H9 (cell line): ENCODE results near the gene DYNLT4. TPM values are rescaled to one million over a fixed set of nuclear protein-coding genes. Genes with fewer than 3 reads are reported as not detected.

Experiments
- DNase-seq: peaks from one replicate; pipeline ENCODE4 v3.0.0-alpha.2; 2017
- H2AFZ ChIP-seq: one replicate; pipeline ENCODE4 v1.6.1; 2013; ENCODE audit warnings: mild to moderate bottlenecking, low read length, control low read depth, moderate library complexity
- H2AK5ac ChIP-seq: 2 replicates; pipeline ENCODE4 v1.6.1; 2013; ENCODE audit warnings: low read length, control low read depth, mixed read lengths; ENCODE audit not compliant: insufficient read length
- H2BK120ac ChIP-seq: one replicate; pipeline ENCODE4 v1.6.1; 2013; ENCODE audit warnings: low read depth, mild to moderate bottlenecking, low read length, control low read depth, inconsistent platforms; ENCODE audit not compliant: poor library complexity, severe bottlenecking
- H2BK12ac ChIP-seq: 2 replicates; pipeline ENCODE4 v1.6.1; 2013; ENCODE audit warnings: low read length, control low read depth, mixed read lengths, low read depth; ENCODE audit not compliant: insufficient read length
- H2BK15ac ChIP-seq: 2 replicates; pipeline ENCODE4 v1.6.1; 2013; ENCODE audit warnings: low read depth, low read length, control low read depth
- H2BK20ac ChIP-seq: one replicate; pipeline ENCODE4 v1.6.1; 2013; ENCODE audit warnings: low read depth, mild to moderate bottlenecking, low read length, control low read depth, inconsistent platforms; ENCODE audit not compliant: poor library complexity, severe bottlenecking
- H2BK5ac ChIP-seq: 2 replicates; pipeline ENCODE4 v1.6.1; 2013; ENCODE audit warnings: low read length, control low read depth, mixed read lengths; ENCODE audit not compliant: insufficient read length
- H3K14ac ChIP-seq: 2 replicates; pipeline ENCODE4 v1.6.1; 2013; ENCODE audit warnings: low read length, control low read depth; ENCODE audit not compliant: insufficient read depth
- H3K18ac ChIP-seq: 2 replicates; pipeline ENCODE4 v1.6.1; 2013; ENCODE audit warnings: low read depth, mild to moderate bottlenecking, mixed read lengths, low read length, control low read depth; ENCODE audit not compliant: insufficient read length
- H3K23ac ChIP-seq: 2 replicates; pipeline ENCODE4 v1.6.1; 2013; ENCODE audit warnings: low read length, control low read depth, mixed read lengths, low read depth; ENCODE audit not compliant: insufficient read length
- H3K23me2 ChIP-seq: 2 replicates; pipeline ENCODE4 v1.6.1; 2013; ENCODE audit warnings: low read depth, mild to moderate bottlenecking, mixed read lengths, low read length, control low read depth; ENCODE audit not compliant: insufficient read length, poor library complexity, severe bottlenecking
- H3K27ac ChIP-seq: 2 replicates; pipeline ENCODE4 v1.5.1; 2013; ENCODE audit warnings: low read length, control low read depth, mixed read lengths, low read depth; ENCODE audit not compliant: insufficient read length
- H3K27me3 ChIP-seq: 2 replicates; pipeline ENCODE4 v1.6.1; 2013; ENCODE audit warnings: low read length, control low read depth, inconsistent platforms; ENCODE audit not compliant: insufficient read depth
- H3K4ac ChIP-seq: 2 replicates; pipeline ENCODE4 v1.6.1; 2013; ENCODE audit warnings: low read depth, mild to moderate bottlenecking, control low read depth, inconsistent platforms, low read length, moderate library complexity
- H3K4me1 ChIP-seq: 2 replicates; pipeline ENCODE4 v1.6.1; 2013; ENCODE audit warnings: low read length, control low read depth, inconsistent platforms; ENCODE audit not compliant: insufficient read depth
- H3K4me2 ChIP-seq: 2 replicates; pipeline ENCODE4 v1.6.1; 2013; ENCODE audit warnings: low read length, control low read depth, mixed read lengths; ENCODE audit not compliant: insufficient read length, insufficient read depth
- H3K56ac ChIP-seq: 2 replicates; pipeline ENCODE4 v1.6.1; 2013; ENCODE audit warnings: low read depth, mild to moderate bottlenecking, mixed read lengths, low read length, control low read depth; ENCODE audit not compliant: insufficient read length
- H3K79me1 ChIP-seq: 2 replicates; pipeline ENCODE4 v1.6.1; 2013; ENCODE audit warnings: low read depth, mild to moderate bottlenecking, moderate library complexity, low read length, control low read depth, inconsistent platforms; ENCODE audit not compliant: insufficient read depth, poor library complexity, severe bottlenecking
- H3K79me2 ChIP-seq: 2 replicates; pipeline ENCODE4 v1.6.1; 2013; ENCODE audit warnings: low read length, control low read depth, inconsistent platforms; ENCODE audit not compliant: insufficient read depth
- H3K9ac ChIP-seq: 2 replicates; pipeline ENCODE4 v1.6.1; 2013; ENCODE audit warnings: low read length, control low read depth, mixed read lengths; ENCODE audit not compliant: insufficient read length; ENCODE audit errors: extremely low read depth
- H3K9me3 ChIP-seq: one replicate; pipeline ENCODE4 v1.6.1; 2013; ENCODE audit warnings: low read depth, low read length, inconsistent platforms; ENCODE audit not compliant: control insufficient read depth
- H3T11ph ChIP-seq: one replicate; pipeline ENCODE4 v1.6.1; 2013; ENCODE audit warnings: mild to moderate bottlenecking, low read length, control low read depth, inconsistent platforms
- H4K20me1 ChIP-seq: one replicate; pipeline ENCODE4 v1.6.1; 2013; ENCODE audit not compliant: control insufficient read depth, insufficient read length, insufficient read depth
- H4K5ac ChIP-seq: 2 replicates; pipeline ENCODE4 v1.6.1; 2013; ENCODE audit warnings: low read depth, mild to moderate bottlenecking, mixed read lengths, low read length, control low read depth; ENCODE audit not compliant: insufficient read length
- H4K8ac ChIP-seq: replicated peaks from 2 replicates; pipeline ENCODE4 v1.6.1; 2013; ENCODE audit warnings: low read length, control low read depth, mixed read lengths, low read depth; ENCODE audit not compliant: insufficient read length
- H4K91ac ChIP-seq: 2 replicates; pipeline ENCODE4 v1.6.1; 2013; ENCODE audit warnings: low read depth, mild to moderate bottlenecking, moderate library complexity, mixed read lengths, low read length, control low read depth; ENCODE audit not compliant: insufficient read length
- H3K27ac Mint-ChIP-seq, 3 experiments: 2 replicates in 2 of 3; 3 replicates in 1 of 3; pipeline ENCODE4 v1.8.0; 2020 to 2021; ENCODE audit warnings: mixed read lengths in 3 of 3, mild to moderate bottlenecking in 1 of 3, moderate library complexity in 1 of 3
- H3K27me3 Mint-ChIP-seq: 2 replicates; pipeline ENCODE4 v1.8.0; 2021; ENCODE audit warnings: low read depth, mild to moderate bottlenecking, moderate library complexity, mixed read lengths
- H3K36me3 Mint-ChIP-seq, 3 experiments: 2 replicates in 2 of 3; 3 replicates in 1 of 3; pipeline ENCODE4 v1.8.0; 2020 to 2021; ENCODE audit warnings: low read depth in 3 of 3, mixed read lengths in 3 of 3; ENCODE audit not compliant: insufficient read depth in 1 of 3
- H3K4me1 Mint-ChIP-seq, 2 experiments: 2 replicates each; pipeline ENCODE4 v1.8.0; 2020; ENCODE audit warnings: mixed read lengths in 2 of 2
- H3K4me3 Mint-ChIP-seq, 2 experiments: 2 replicates in 1 of 2; 3 replicates in 1 of 2; pipeline ENCODE4 v1.8.0; 2020 to 2021; ENCODE audit warnings: mild to moderate bottlenecking in 2 of 2, mixed read lengths in 2 of 2, moderate library complexity in 1 of 2
- H3K9me3 Mint-ChIP-seq, 2 experiments: 2 replicates in 1 of 2; 3 replicates in 1 of 2; pipeline ENCODE4 v1.8.0; 2020; ENCODE audit warnings: mild to moderate bottlenecking in 2 of 2, mixed read lengths in 2 of 2, moderate library complexity in 1 of 2
- CTCF ChIP-seq: fragments of 200-600 bp; sonication (generic); conservative IDR thresholded peaks from 3 replicates; pipeline ENCODE4 v1.8.0; 2021; ENCODE audit warnings: antibody characterized with exemption, mild to moderate bottlenecking
- WGBS: extraction: QIAGEN DNeasy Blood & Tissue Kit; methylation state at CpG from one replicate; pipeline ENCODE4 v1.1.7; 2013; ENCODE audit warnings: missing lambda C conversion rate, low lambda C conversion rate, mixed read lengths; ENCODE audit not compliant: insufficient read length; ENCODE audit errors: extremely low coverage; 5-methylcytosine and 5-hydroxymethylcytosine counted together
- total RNA-seq: library from RNA; stranded (reverse); gene quantifications from 2 replicates; pipeline ENCODE4 v1.2.1, GENCODE V29; 2021

DYNLT4 gene
- total RNA-seq, 1 experiment from 2014 or later = not detected

DNA sequence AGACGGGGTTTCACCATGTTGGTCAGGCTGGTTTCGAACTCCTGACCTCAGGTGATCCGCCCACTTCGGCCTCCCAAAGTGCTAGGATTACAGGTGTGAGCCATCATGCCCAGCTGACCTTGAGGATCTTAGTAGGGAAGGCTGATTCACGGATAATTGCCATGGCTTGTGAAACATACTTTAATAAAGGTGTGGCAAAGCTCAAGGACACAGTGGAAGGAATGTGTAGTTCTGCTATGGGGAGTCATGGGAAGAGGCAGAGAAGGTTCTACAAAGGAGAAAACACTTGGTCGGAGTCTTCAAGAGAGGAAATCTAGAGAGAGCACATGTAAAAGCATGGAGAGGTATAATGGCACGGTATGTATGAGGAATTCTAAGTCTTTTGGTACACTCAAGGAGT, 48.6 kb upstream of the DYNLT4 start:
- no peak overlapping the region for H3K9ac ChIP-seq
- no peak overlapping the region for H3K4me3 Mint-ChIP-seq
- no peak overlapping the region for H2AK5ac ChIP-seq
- H3K56ac ChIP-seq = no peak overlapping the region
- H2BK12ac ChIP-seq = no peak overlapping the region
- H3K27me3 ChIP-seq = no peaks in the 10 kb centered on the region
- no peak overlapping the region for H2BK120ac ChIP-seq
- no peaks in the 10 kb centered on the region for H3K79me1 ChIP-seq
- no peak overlapping the region for H4K8ac ChIP-seq
- no peaks in the 10 kb centered on the region for H3K79me2 ChIP-seq
- no peak overlapping the region for H3K4ac ChIP-seq
- H3K23ac ChIP-seq = no peak overlapping the region
- no peaks in the 10 kb centered on the region; a peak in 1 of 5 replicates for H3K9me3 Mint-ChIP-seq
- DNase-seq = no peak
- H3T11ph ChIP-seq = no peak overlapping the region
- H3K27ac Mint-ChIP-seq = no peak overlapping the region
- no peak overlapping the region for H3K14ac ChIP-seq
- no peaks in the 10 kb centered on the region for H3K4me1 ChIP-seq
- no peak overlapping the region for H2AFZ ChIP-seq
- H3K36me3 Mint-ChIP-seq = peaks cover 0 to 13% (median 5%) of the 10 kb centered on the region in 3 experiments; a peak in 4 of 7 replicates
- H2BK15ac ChIP-seq = no peak overlapping the region
- H3K27me3 Mint-ChIP-seq = no peaks in the 10 kb centered on the region; the same call in 1 of the 2 replicates
- H3K23me2 ChIP-seq = no peaks in the 10 kb centered on the region
- no peak overlapping the region for H3K4me2 ChIP-seq
- H2BK20ac ChIP-seq = no peak overlapping the region
- WGBS = no CpG with 5 or more reads among the region's 7 CpGs
- H3K18ac ChIP-seq = no peak overlapping the region
- no peak overlapping the region for H3K27ac ChIP-seq
- no peak for TF ChIP-seq CTCF
- H4K5ac ChIP-seq = no peak overlapping the region
- no peaks in the 10 kb centered on the region for H4K20me1 ChIP-seq
- H3K4me1 Mint-ChIP-seq = peaks cover 4 to 5% of the 10 kb centered on the region in 2 experiments
- H4K91ac ChIP-seq = no peak overlapping the region
- no peak overlapping the region for H2BK5ac ChIP-seq
- no peaks in the 10 kb centered on the region for H3K9me3 ChIP-seq
